SK-N-MC (cell line): ENCODE data around the gene BHLHA15.

ENCODE experiments used
- EZH2 ChIP-seq: fragments of 200-600 bp; sonication (generic); IDR thresholded peaks from one replicate; pipeline ENCODE4 v1.6.1; 2017; ENCODE audit warnings: antibody characterized with exemption
- POLR2AphosphoS5 ChIP-seq: IDR thresholded peaks from 2 replicates; pipeline ENCODE4 v1.6.1; 2012; ENCODE audit warnings: mild to moderate bottlenecking, low read depth, low read length, borderline replicate concordance

DNA sequence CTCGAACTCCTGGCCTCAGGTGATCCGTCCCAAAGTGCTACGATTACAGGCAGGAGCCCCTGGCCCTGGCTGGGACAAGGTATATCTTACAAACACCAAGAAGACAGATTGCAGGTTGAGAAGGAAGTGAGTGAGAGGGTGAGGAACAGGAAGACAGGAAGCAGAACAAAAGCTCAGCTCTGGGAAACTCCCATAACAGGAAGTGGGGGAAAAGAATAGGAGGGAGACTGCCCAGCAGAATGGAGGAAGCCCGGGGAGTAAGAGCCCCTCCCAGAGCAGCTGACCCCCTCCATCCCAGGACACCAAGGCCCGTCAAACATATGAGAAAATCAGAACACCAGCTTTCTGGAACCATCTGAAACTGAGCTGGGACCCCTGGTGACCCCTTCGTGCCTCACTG lies 37.9 kb downstream of the BHLHA15 start:
- TF ChIP-seq POLR2AphosphoS5: no peak
- TF ChIP-seq EZH2: no peak
